ENCODE data around the gene RAD17.
"Not testable (repeated sequence)": the region's sequence is repeated elsewhere in the genome, so short reads cannot be mapped to it uniquely, and the experiment has no call there.

The RAD17 gene

GRCh38 chr5:69450116-69450515 is 80.5 kb downstream of the RAD17 start:
- Histone ChIP-seq H3K4me2 (ENCODE audit: low read length) (no peak overlapping the region), H3K4ac (ENCODE audit: low read depth, low read length) (no peak overlapping the region), H3K4me1 (ENCODE audit: control insufficient read depth, low read depth, low read length) (no peaks in the 10 kb centered on the region), H3K79me2 (ENCODE audit: control insufficient read depth, insufficient read depth, low read length) (no peaks in the 10 kb centered on the region), H2BK120ac (ENCODE audit: low read depth, low read length) (no peak overlapping the region), H2BK5ac (ENCODE audit: low read length) (no peak overlapping the region), H3K18ac (ENCODE audit: low read length) (no peak overlapping the region), H3K4me3 (ENCODE audit: low read length) (no peak overlapping the region), H3K23ac (ENCODE audit: low read length) (no peak overlapping the region), H3K27me3 (ENCODE audit: insufficient read depth, low read length, poor library complexity) (no peaks in the 10 kb centered on the region), H4K5ac (ENCODE audit: low read length) (no peak overlapping the region), H3K56ac (ENCODE audit: low read length) (no peak overlapping the region), H3K27ac (ENCODE audit: low read depth, low read length) (no peak overlapping the region), H3K9ac (ENCODE audit: low read length) (no peak overlapping the region), H3K79me1 (ENCODE audit: low read length) (no peaks in the 10 kb centered on the region), H2BK15ac (replicated peaks; ENCODE audit: low read depth) (no peak overlapping the region), H3K36me3 (ENCODE audit: control insufficient read depth, insufficient read depth, low read length) (no peaks in the 10 kb centered on the region), H2AK5ac (ENCODE audit: low read length) (no peak overlapping the region), H4K8ac (ENCODE audit: low read depth, low read length) (no peak overlapping the region)
- no peak for DNase-seq
- no CpG with 5 or more reads among the region's 1 CpG for WGBS (ENCODE audit: extremely low coverage, insufficient coverage, low lambda C conversion rate)

DNA sequence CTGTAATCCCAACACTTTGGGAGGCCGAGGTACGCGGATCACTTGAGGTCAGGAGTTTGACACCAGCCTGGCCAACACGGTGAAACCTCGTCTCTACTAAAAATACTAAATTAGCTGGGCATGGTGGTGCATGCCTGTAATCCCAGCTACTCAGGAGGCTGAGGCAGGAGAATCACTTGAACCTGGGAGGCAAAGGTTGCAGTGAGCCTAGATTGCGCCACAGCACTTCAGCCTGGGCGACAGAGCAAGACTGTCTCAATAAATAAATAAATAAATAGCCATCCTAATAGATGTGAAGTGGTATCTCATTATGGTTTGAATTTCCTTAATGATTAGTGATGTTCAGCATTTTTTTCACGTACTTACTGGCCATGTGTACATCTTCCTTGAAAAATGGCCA is 80.9 kb downstream of the RAD17 start:
- H3K79me2 ChIP-seq (ENCODE audit: control insufficient read depth, insufficient read depth, low read length): not testable (repeated sequence)
- no CpG with 5 or more reads among the region's 8 CpGs for WGBS (ENCODE audit: extremely low coverage, insufficient coverage, low lambda C conversion rate)

DNA sequence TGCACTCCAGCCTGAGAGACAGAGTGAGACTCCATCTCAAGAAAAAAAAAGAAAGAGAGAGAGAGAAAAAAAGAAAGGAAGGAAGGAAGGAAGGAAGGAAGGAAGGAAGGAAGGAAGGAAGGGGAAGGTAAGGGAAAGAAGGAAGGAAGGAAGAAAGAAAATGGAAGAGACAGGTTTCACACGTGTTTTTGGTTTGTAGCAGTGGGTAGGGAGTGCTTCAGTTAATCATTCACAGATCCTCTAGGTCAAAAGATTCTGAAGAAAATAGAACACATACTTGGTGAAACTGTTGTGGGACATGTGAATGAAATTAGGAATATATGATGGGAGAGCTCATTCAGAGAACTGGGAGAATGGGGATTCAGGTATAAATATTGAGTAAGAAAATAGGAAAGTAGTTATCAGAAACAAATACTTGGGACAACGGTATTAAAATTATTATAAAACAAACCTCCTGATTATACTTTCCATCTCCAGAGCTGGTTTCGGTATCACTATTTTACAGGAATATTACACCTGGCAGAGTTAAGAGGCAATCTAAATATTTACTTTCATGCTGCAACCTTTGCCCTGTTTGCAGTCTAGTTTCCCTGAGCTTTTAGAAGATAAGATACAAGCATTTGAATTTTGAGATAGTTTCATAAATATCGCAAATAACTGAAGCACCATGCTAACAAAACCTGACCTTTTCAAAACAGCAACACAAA is 82.5 kb downstream of the RAD17 start:
- H2AK5ac ChIP-seq (ENCODE audit: low read length): no peak overlapping the region
- H2BK15ac ChIP-seq (replicated peaks; ENCODE audit: low read depth): no peak overlapping the region
- no peak overlapping the region for H3K4me3 ChIP-seq (ENCODE audit: low read length)
- no peak overlapping the region for H2BK5ac ChIP-seq (ENCODE audit: low read length)
- no peaks in the 10 kb centered on the region for H3K79me1 ChIP-seq (ENCODE audit: low read length)
- no peak overlapping the region for H3K18ac ChIP-seq (ENCODE audit: low read length)
- H3K56ac ChIP-seq (ENCODE audit: low read length): no peak overlapping the region
- H3K9ac ChIP-seq (ENCODE audit: low read length): no peak overlapping the region
- no peak overlapping the region for H2BK120ac ChIP-seq (ENCODE audit: low read depth, low read length)
- no peaks in the 10 kb centered on the region for H3K79me2 ChIP-seq (ENCODE audit: control insufficient read depth, insufficient read depth, low read length)
- no peak overlapping the region for H4K8ac ChIP-seq (ENCODE audit: low read depth, low read length)
- no peaks in the 10 kb centered on the region for H3K27me3 ChIP-seq (ENCODE audit: insufficient read depth, low read length, poor library complexity)
- no peaks in the 10 kb centered on the region for H3K36me3 ChIP-seq (ENCODE audit: control insufficient read depth, insufficient read depth, low read length)
- WGBS (ENCODE audit: extremely low coverage, insufficient coverage, low lambda C conversion rate): no CpG with 5 or more reads among the region's 4 CpGs
- H4K5ac ChIP-seq (ENCODE audit: low read length): no peak overlapping the region
- no peak overlapping the region for H3K4me2 ChIP-seq (ENCODE audit: low read length)
- no peaks in the 10 kb centered on the region for H3K4me1 ChIP-seq (ENCODE audit: control insufficient read depth, low read depth, low read length)
- no peak for DNase-seq
- no peak overlapping the region for H3K4ac ChIP-seq (ENCODE audit: low read depth, low read length)
- H3K23ac ChIP-seq (ENCODE audit: low read length): no peak overlapping the region
- H3K27ac ChIP-seq (ENCODE audit: low read depth, low read length): no peak overlapping the region

More for the DNA sequence above, 80.9 kb downstream of the RAD17 start:
- H2BK15ac ChIP-seq (replicated peaks; ENCODE audit: low read depth); H3K27me3 ChIP-seq (ENCODE audit: insufficient read depth, low read length, poor library complexity); H2BK120ac ChIP-seq (ENCODE audit: low read depth, low read length); H3K27ac ChIP-seq (ENCODE audit: low read depth, low read length); H4K5ac ChIP-seq (ENCODE audit: low read length); H2BK5ac ChIP-seq (ENCODE audit: low read length); H3K4ac ChIP-seq (ENCODE audit: low read depth, low read length); H3K56ac ChIP-seq (ENCODE audit: low read length); H2AK5ac ChIP-seq (ENCODE audit: low read length); H3K18ac ChIP-seq (ENCODE audit: low read length); H4K8ac ChIP-seq (ENCODE audit: low read depth, low read length); H3K4me3 ChIP-seq (ENCODE audit: low read length); H3K4me2 ChIP-seq (ENCODE audit: low read length); H3K9ac ChIP-seq (ENCODE audit: low read length); H3K23ac ChIP-seq (ENCODE audit: low read length); H3K36me3 ChIP-seq (ENCODE audit: control insufficient read depth, insufficient read depth, low read length); DNase-seq; H3K79me1 ChIP-seq (ENCODE audit: low read length); H3K4me1 ChIP-seq (ENCODE audit: control insufficient read depth, low read depth, low read length): not testable (repeated sequence)

GRCh38 chr5:69453487-69453886 is 83.9 kb downstream of the RAD17 start:
- H4K5ac ChIP-seq (ENCODE audit: low read length); H3K27me3 ChIP-seq (ENCODE audit: insufficient read depth, low read length, poor library complexity); H3K56ac ChIP-seq (ENCODE audit: low read length); H3K4ac ChIP-seq (ENCODE audit: low read depth, low read length); H3K36me3 ChIP-seq (ENCODE audit: control insufficient read depth, insufficient read depth, low read length); H3K4me2 ChIP-seq (ENCODE audit: low read length); H2AK5ac ChIP-seq (ENCODE audit: low read length); H2BK15ac ChIP-seq (replicated peaks; ENCODE audit: low read depth); H4K8ac ChIP-seq (ENCODE audit: low read depth, low read length); H3K18ac ChIP-seq (ENCODE audit: low read length); H3K23ac ChIP-seq (ENCODE audit: low read length); H3K79me2 ChIP-seq (ENCODE audit: control insufficient read depth, insufficient read depth, low read length); H2BK120ac ChIP-seq (ENCODE audit: low read depth, low read length); H3K27ac ChIP-seq (ENCODE audit: low read depth, low read length); DNase-seq; H3K9ac ChIP-seq (ENCODE audit: low read length); H3K4me1 ChIP-seq (ENCODE audit: control insufficient read depth, low read depth, low read length); H2BK5ac ChIP-seq (ENCODE audit: low read length); H3K79me1 ChIP-seq (ENCODE audit: low read length); H3K4me3 ChIP-seq (ENCODE audit: low read length): not testable (repeated sequence)
- WGBS (ENCODE audit: extremely low coverage, insufficient coverage, low lambda C conversion rate): no CpG with 5 or more reads among the region's 3 CpGs

DNA sequence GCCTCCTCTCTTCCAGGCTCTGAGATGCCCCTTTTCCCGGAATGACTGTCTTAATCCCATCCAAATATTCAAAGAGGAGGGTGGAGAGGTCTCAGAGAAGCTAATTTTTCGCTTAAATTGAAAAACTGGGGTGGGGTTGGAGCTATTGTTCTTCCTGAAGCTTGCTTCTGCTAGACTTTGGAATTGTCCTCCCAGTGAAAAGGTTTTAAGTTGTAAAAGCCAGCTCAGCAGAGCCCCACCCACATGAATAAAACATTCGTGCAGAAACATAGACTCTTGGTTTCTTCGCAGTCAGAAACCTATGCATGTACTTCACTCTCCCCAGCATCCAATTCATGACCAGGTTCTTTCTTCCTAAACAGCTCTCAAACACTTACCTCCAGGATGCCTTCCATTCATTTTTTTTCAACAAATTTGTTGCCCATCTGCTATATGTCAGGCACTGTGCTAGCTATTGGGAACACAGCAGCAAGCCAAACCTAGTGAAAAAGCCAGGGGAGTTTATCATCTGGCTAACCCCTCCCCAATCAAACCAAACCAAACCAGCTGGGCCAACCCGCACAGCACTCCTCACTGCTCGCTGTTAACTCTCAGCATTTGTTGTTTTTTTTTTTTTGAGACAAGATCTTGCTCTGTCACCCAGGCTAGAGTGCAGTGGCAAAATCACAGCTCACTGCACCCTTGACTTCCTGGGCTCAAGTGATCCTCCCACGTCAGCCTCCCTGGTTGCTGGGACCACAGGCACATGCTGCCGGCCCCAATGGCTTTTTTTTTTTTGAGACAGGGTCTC is 85.0 kb downstream of the RAD17 start:
- Histone ChIP-seq H3K27me3 (ENCODE audit: insufficient read depth, low read length, poor library complexity) (no peaks in the 10 kb centered on the region), H3K4ac (ENCODE audit: low read depth, low read length) (no peak overlapping the region), H3K23ac (ENCODE audit: low read length) (no peak overlapping the region), H3K79me2 (ENCODE audit: control insufficient read depth, insufficient read depth, low read length) (no peaks in the 10 kb centered on the region), H3K9ac (ENCODE audit: low read length) (no peak overlapping the region), H3K4me2 (ENCODE audit: low read length) (no peak overlapping the region), H3K27ac (ENCODE audit: low read depth, low read length) (no peak overlapping the region), H3K4me1 (ENCODE audit: control insufficient read depth, low read depth, low read length) (no peaks in the 10 kb centered on the region), H3K79me1 (ENCODE audit: low read length) (no peaks in the 10 kb centered on the region), H3K4me3 (ENCODE audit: low read length) (no peak overlapping the region), H3K36me3 (ENCODE audit: control insufficient read depth, insufficient read depth, low read length) (no peaks in the 10 kb centered on the region), H2BK15ac (replicated peaks; ENCODE audit: low read depth) (no peak overlapping the region), H3K56ac (ENCODE audit: low read length) (no peak overlapping the region), H4K8ac (ENCODE audit: low read depth, low read length) (no peak overlapping the region), H2AK5ac (ENCODE audit: low read length) (no peak overlapping the region), H3K18ac (ENCODE audit: low read length) (no peak overlapping the region), H2BK120ac (ENCODE audit: low read depth, low read length) (no peak overlapping the region), H2BK5ac (ENCODE audit: low read length) (no peak overlapping the region), H4K5ac (ENCODE audit: low read length) (no peak overlapping the region)
- WGBS (ENCODE audit: extremely low coverage, insufficient coverage, low lambda C conversion rate): no CpG with 5 or more reads among the region's 8 CpGs
- no peak for DNase-seq

Measured in mesendoderm (in vitro differentiated cells).